NT2/D1 (cell line): ENCODE measurements around the gene CTBP1.

ENCODE experiments used
- DNase-seq: peaks from one replicate; pipeline ENCODE4 v3.0.0-alpha.2; 2011; ENCODE audit warnings: low read depth, low spot score
- H3K27me3 ChIP-seq: 2 replicates; pipeline ENCODE4 v1.6.0; 2011; ENCODE audit warnings: mild to moderate bottlenecking; ENCODE audit not compliant: insufficient read length, insufficient read depth
- H3K36me3 ChIP-seq: 2 replicates; pipeline ENCODE4 v1.6.1; 2011; ENCODE audit warnings: mild to moderate bottlenecking, low read length, mixed read lengths; ENCODE audit not compliant: insufficient read depth, insufficient read length
- H3K4me1 ChIP-seq: 2 replicates; pipeline ENCODE4 v1.5.1; 2011; ENCODE audit not compliant: insufficient read depth, insufficient read length
- H3K4me3 ChIP-seq: 2 replicates; pipeline ENCODE4 v1.5.1; 2011; ENCODE audit warnings: low read depth; ENCODE audit not compliant: insufficient read length
- H3K9ac ChIP-seq: 2 replicates; pipeline ENCODE4 v1.6.0; 2011; ENCODE audit warnings: low read depth; ENCODE audit not compliant: insufficient read length
- H3K9me3 ChIP-seq: 2 replicates; pipeline ENCODE4 v1.5.1; 2011; ENCODE audit warnings: mild to moderate bottlenecking, low read length; ENCODE audit not compliant: insufficient read depth
- SUZ12 ChIP-seq: IDR thresholded peaks from 2 replicates; pipeline ENCODE4 v1.6.1; 2011; ENCODE audit not compliant: insufficient read length, insufficient read depth; ENCODE audit errors: extremely low read depth
- YY1 ChIP-seq: IDR thresholded peaks from 2 replicates; pipeline ENCODE4 v1.6.1; 2011; ENCODE audit not compliant: insufficient read length, insufficient read depth
- ZNF274 ChIP-seq: IDR thresholded peaks from 2 replicates; pipeline ENCODE4 v1.6.1; 2011; ENCODE audit warnings: mild to moderate bottlenecking, low read depth, low read length

Gene CTBP1

GRCh38 chr4:1218634-1219565, 30.0 kb downstream of the CTBP1 start:
- Histone ChIP-seq H3K4me1 (peaks cover 10% of the 10 kb centered on the region), H3K27me3 (no peaks in the 10 kb centered on the region), H3K9ac (no peak overlapping the region), H3K4me3 (no peak overlapping the region), H3K9me3 (no peaks in the 10 kb centered on the region), H3K36me3 (peaks cover 91% of the 10 kb centered on the region)
- no peak for DNase-seq
- no peak for TF ChIP-seq YY1
- no peak for TF ChIP-seq ZNF274
- no peak for TF ChIP-seq SUZ12

GRCh38 chr4:1217366-1217765, 31.6 kb downstream of the CTBP1 start:
- no peak overlapping the region for H3K9ac ChIP-seq

GRCh38 chr4:1216869-1217294, 32.0 kb downstream of the CTBP1 start:
- H3K27me3 ChIP-seq = no peaks in the 10 kb centered on the region
- no peak overlapping the region for H3K4me3 ChIP-seq
- TF ChIP-seq YY1 (no peak), SUZ12 (no peak), ZNF274 (no peak)
- H3K36me3 ChIP-seq = peaks cover 90% of the 10 kb centered on the region
- no peak overlapping the region for H3K9ac ChIP-seq
- H3K4me1 ChIP-seq = peaks cover 11% of the 10 kb centered on the region
- no peaks in the 10 kb centered on the region for H3K9me3 ChIP-seq
- no peak for DNase-seq

More at GRCh38 chr4:1217366-1217765, 31.6 kb downstream of the CTBP1 start:
- TF ChIP-seq ZNF274 (no peak), YY1 (no peak), SUZ12 (no peak)
- Histone ChIP-seq H3K4me3 (no peak overlapping the region), H3K9me3 (no peaks in the 10 kb centered on the region), H3K36me3 (peaks cover 91% of the 10 kb centered on the region), H3K27me3 (no peaks in the 10 kb centered on the region), H3K4me1 (peaks cover 11% of the 10 kb centered on the region)
- DNase-seq = no peak

- TF ChIP-seq YY1 (no peak), SUZ12 (no peak), ZNF274 (no peak)
- no peaks in the 10 kb centered on the region for H3K9me3 ChIP-seq
- no peak for DNase-seq
- peaks cover 11% of the 10 kb centered on the region for H3K4me1 ChIP-seq
- H3K27me3 ChIP-seq = no peaks in the 10 kb centered on the region
- H3K9ac ChIP-seq = no peak overlapping the region
- peaks cover 90% of the 10 kb centered on the region for H3K36me3 ChIP-seq
- no peak overlapping the region for H3K4me3 ChIP-seq
Measured at GRCh38 chr4:1216076-1216614, 32.8 kb downstream of the CTBP1 start.

- Histone ChIP-seq H3K4me1 (peaks cover 13% of the 10 kb centered on the region), H3K27me3 (no peaks in the 10 kb centered on the region), H3K4me3 (no peak overlapping the region), H3K36me3 (peaks cover 90% of the 10 kb centered on the region), H3K9ac (no peak overlapping the region), H3K9me3 (no peaks in the 10 kb centered on the region)
- no peak for DNase-seq
- TF ChIP-seq ZNF274 = no peak
- TF ChIP-seq SUZ12 = no peak
- TF ChIP-seq YY1 = no peak
Measured at GRCh38 chr4:1215141-1216075, 33.5 kb downstream of the CTBP1 start.

GRCh38 chr4:1214101-1215095, 34.5 kb downstream of the CTBP1 start:
- TF ChIP-seq YY1 = no peak
- no peak for TF ChIP-seq ZNF274
- no peak for TF ChIP-seq SUZ12
- no peaks in the 10 kb centered on the region for H3K9me3 ChIP-seq
- no peak for DNase-seq
- no peak overlapping the region for H3K9ac ChIP-seq
- peaks cover 87% of the 10 kb centered on the region for H3K36me3 ChIP-seq
- H3K4me3 ChIP-seq = no peak overlapping the region
- H3K27me3 ChIP-seq = no peaks in the 10 kb centered on the region
- peaks cover 22% of the 10 kb centered on the region for H3K4me1 ChIP-seq
